GM20000 (cell line): ENCODE measurements around the gene AMFR.

Experiments used
- DNase-seq: peaks from one replicate; pipeline ENCODE4 v3.0.0; 2012; ENCODE audit warnings: low spot score
- TF ChIP-seq, protein P1 (sequence below): IDR thresholded peaks from 2 replicates; pipeline ENCODE4 v1.5.1; 2012; ENCODE audit warnings: mild to moderate bottlenecking, control low read depth; ENCODE audit errors: extremely low read depth, missing control alignments

AMFR gene

DNA sequence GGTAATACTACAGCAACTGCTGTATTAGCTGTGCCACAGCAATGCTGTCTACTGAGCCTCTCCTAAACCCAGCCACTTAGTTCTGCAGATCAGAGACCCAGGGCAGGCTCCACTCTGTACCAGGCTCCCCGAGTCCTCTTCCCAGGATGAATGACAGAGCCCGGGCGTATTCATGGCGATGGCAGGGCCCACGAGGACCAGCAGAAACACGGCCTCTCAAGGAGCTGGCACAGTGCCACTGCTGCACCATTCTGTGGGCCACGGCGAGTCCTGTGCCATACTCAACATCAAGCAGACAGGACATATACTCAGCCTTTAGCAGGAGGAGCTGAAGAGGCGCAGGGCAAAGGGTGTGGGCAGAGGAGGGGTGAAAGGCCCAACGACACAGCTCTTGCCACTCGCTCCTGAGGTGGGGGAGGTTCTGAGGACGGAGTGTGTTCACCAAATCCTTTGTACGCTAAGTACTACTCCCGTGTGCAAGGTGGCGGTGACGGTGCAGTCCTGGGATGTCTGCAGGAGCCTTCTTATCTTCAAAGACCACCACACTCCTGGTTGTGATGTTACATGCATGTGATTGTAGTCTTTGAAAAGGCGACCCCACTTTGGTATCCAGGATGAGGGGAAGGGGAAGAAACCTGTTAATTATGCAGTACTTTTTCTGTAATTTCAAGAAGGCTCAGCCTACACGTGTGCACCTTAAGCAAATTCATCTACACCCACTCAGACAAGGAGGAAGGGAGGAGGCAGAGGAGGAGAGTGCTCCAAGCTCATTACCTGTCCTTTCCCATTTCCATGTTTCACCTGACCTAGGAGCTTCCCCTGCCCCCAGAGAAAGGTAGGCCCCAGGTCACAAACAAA is 98.0 kb downstream of the AMFR start:
- TF ChIP-seq, protein P1, sequence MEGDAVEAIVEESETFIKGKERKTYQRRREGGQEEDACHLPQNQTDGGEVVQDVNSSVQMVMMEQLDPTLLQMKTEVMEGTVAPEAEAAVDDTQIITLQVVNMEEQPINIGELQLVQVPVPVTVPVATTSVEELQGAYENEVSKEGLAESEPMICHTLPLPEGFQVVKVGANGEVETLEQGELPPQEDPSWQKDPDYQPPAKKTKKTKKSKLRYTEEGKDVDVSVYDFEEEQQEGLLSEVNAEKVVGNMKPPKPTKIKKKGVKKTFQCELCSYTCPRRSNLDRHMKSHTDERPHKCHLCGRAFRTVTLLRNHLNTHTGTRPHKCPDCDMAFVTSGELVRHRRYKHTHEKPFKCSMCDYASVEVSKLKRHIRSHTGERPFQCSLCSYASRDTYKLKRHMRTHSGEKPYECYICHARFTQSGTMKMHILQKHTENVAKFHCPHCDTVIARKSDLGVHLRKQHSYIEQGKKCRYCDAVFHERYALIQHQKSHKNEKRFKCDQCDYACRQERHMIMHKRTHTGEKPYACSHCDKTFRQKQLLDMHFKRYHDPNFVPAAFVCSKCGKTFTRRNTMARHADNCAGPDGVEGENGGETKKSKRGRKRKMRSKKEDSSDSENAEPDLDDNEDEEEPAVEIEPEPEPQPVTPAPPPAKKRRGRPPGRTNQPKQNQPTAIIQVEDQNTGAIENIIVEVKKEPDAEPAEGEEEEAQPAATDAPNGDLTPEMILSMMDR, result no peak
- DNase-seq, result no peak

DNA sequence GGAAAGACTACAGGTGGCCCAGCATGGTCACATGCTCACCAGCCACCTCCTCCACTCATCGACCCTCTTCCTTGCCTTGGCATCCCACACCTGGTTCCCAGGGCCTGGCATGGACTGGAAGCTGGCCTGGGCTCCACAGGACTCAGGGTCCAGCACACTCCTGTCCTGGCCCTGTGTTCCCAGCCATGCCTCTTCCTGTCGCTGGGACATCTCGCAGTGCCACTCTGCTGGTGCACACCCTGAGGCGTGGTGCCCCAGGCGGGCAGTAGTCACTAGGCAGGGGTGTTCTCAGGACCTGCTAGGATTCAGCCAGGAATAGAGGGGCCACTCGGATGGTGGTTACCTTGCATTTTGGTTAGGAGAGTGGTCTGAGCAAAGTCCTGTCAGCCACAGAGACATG is 99.4 kb downstream of the AMFR start:
- DNase-seq, result no peak
- TF ChIP-seq, protein P1, result no peak

DNA sequence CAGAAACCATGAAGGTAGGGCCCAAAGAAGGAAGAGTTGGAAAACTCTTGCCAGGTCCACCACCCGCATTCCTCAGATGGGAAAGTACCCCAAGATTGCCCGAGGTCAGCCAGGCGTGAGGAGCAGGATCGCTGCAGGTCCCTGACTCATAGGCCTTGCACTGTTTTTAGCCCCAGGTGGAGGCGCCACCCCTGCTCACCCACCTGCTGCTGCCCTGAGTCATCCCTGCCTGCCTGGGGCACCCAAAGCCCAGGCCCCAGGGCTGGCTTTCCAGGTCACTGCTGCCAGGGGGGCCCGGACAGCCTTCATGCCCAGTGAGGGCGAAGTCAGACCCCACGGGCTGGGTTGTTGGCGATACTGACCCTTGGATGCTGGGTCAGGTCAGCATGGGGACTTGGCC is 100.9 kb downstream of the AMFR start:
- TF ChIP-seq, protein P1, result no peak
- DNase-seq, result no peak

DNA sequence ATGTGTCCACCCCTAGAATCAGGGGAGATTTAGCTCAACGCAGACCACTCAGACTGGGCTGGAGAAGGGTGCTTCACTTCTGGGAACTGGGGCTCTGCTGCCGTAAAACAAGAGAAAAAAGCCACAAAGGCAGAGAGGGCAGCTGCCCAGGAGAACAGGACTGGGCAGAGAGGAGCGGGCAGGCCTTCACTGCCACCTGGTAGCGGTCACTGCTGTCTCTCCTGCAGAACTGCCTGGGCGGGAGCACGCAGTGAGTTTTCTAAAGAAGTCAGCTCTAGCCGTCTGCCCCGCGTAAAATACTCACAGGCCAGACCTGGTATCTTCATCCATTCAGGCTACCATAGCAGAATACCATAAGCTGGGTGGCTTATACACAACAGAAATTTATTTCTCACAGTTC is 103.8 kb downstream of the AMFR start:
- no peak for DNase-seq
- TF ChIP-seq, protein P1, result no peak

DNA sequence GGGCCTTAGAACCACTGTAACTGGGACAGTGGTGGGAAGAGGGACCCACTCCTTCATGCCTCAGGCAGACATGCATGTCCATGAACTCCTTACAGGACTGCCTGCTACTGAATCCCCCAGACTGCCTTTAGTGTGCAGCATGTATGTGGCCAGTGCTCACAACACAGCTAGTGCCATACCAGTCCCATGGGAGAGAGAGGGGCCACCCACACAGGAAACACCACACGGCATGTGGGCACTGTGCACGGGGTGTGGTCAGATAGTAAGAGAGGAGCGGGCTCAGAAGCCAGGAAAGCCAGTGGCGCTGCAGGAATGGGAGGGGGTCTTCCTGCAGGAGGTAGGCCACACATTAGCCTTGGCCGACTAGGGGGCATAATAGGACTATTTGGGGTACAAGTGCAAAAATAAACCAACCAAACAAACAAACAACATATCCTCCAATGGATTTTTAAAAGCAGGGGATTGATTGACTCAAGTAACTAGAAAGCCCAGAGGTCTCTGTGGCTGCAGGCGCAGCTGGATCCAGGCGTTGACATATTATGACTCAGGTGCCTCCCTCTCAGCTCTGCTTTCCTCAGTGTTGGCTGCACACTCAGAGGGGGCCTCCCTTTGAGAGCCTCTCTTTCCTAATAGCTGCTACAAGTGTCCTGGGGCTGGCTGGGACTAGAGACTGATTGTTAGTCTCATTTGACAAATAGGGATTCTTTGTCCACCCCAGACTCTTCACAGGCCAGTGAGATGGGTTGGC is 104.4 kb downstream of the AMFR start:
- TF ChIP-seq, protein P1, result no peak
- no peak for DNase-seq

DNA sequence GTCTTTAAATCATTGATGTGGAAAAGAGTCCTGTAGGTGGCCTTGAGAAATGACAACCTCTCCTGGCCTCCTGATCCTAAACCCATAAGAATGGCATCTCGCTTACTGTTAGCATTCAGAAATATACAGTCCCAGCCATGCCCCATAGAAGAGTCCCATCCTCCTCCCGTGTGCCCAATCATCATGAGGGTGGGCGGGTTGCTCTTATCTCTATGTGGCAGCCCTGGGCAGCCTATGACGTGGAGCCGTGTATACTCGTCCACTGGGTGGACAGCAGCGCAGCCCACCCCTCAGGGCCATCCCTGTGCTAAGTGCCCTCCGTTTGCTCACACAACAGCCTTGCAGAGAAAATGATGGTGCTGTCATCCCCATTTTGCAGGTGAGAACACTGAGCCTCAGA is 105.3 kb downstream of the AMFR start:
- TF ChIP-seq, protein P1, result no peak
- no peak for DNase-seq

DNA sequence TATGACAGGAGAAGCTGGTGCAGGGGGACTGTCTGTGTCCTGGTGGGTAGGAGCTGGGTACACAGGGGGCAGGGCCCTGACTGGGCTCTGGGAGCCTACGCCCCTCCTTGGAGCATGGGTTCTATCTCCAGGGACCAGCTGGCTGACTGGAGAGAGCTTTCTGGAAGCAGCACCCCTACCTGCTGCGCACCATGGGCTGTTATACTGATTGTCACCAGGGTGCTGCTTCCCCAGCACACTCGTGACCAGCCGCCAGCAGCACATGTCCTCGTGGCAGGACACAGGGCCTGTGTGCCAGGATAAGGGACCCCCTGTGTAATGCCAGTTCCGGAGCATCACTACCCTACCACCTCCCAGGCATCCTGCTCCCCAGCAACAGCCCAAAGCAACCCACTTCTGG is 106.0 kb downstream of the AMFR start:
- no peak for DNase-seq

More for the DNA sequence above, 106.0 kb downstream of the AMFR start:
- TF ChIP-seq, protein P1, result no peak
